HepG2 (cell line): ENCODE results near the gene HCFC1R1. TPM values are rescaled to one million over a fixed set of nuclear protein-coding genes. Genes with fewer than 3 reads are reported as not detected.

Source experiments
- ATAC-seq: fragments of 200-7000 bp; cut with Tn5 transposase; 3 replicates; pipeline ENCODE4 v1.9.1; 2020; ENCODE audit warnings: mild to moderate bottlenecking, moderate library complexity
- BruUV-seq: library from RNA; stranded (reverse); fragments of 400-500 nt; replicated peaks from 2 replicates; lab custom pipeline; 2021; lab: Mats Ljungman, UMichigan
- CTCF ChIA-PET: fragments of 300-600 bp; formaldehyde crosslinking; extraction: SDS; loops from one replicate; lab custom pipeline; 2021; ENCODE audit warnings: low total read pairs, inconsistent platforms, low intra/inter-chr PET ratio; lab: Yijun Ruan, JAX
- POLR2A ChIA-PET: fragments of 350-600 bp; sonication (Branson Sonifier 250); formaldehyde crosslinking; loops from one replicate; lab custom pipeline; 2020; ENCODE audit warnings: antibody characterized with exemption, inconsistent platforms; lab: Yijun Ruan, JAX
- DNase-seq: peaks from one replicate; pipeline ENCODE4 v3.0.0-alpha.2; 2015; ENCODE audit warnings: low spot score
- FAIRE-seq: peaks from 3 replicates; lab custom pipeline; 2011; peaks lifted over from hg19 to GRCh38; lab: Jason Lieb, UNC
- H2AFZ ChIP-seq: one replicate; pipeline ENCODE4 v1.6.1; 2011; ENCODE audit warnings: low read length, inconsistent platforms
- H3K27ac ChIP-seq: fragments of 300-600 bp; 3 replicates; pipeline ENCODE4 v1.8.0; 2011; ENCODE audit warnings: mixed run types, mild to moderate bottlenecking, mixed read lengths, low read length, inconsistent platforms; ENCODE audit not compliant: insufficient read depth; ENCODE audit errors: extremely low read length
- H3K27me3 ChIP-seq, 2 experiments: fragments of 200-600 bp in 1 of 2; 2 replicates in 1 of 2; 3 replicates in 1 of 2; pipeline versions ENCODE4 v1.6.0 to v1.8.0; 2011; ENCODE audit warnings: low read length in 2 of 2, mild to moderate bottlenecking in 2 of 2, moderate library complexity in 2 of 2, inconsistent platforms in 1 of 2; ENCODE audit not compliant: insufficient read depth in 2 of 2, control insufficient read depth in 1 of 2
- H3K36me3 ChIP-seq, 2 experiments: fragments of 200-600 bp in 1 of 2; replicated peaks in 1 of 2; 2 replicates in 1 of 2; 3 replicates in 1 of 2; pipeline versions ENCODE4 v1.5.1 to v1.8.0; 2011; ENCODE audit warnings: low read length in 2 of 2, inconsistent platforms in 1 of 2; ENCODE audit not compliant: insufficient read depth in 2 of 2, control insufficient read depth in 1 of 2
- H3K4me1 ChIP-seq: 2 replicates; pipeline ENCODE4 v1.5.1; 2012; ENCODE audit warnings: low read length, inconsistent platforms; ENCODE audit not compliant: insufficient read depth
- H3K4me2 ChIP-seq: 2 replicates; pipeline ENCODE4 v1.6.0; 2011; ENCODE audit warnings: low read depth, low read length, inconsistent platforms
- H3K4me3 ChIP-seq, 3 experiments: fragments of 200-600 bp in 1 of 3; sonication (generic), shearing (Covaris generic) in 1 of 3; replicated peaks in 1 of 3; 2 replicates each; pipeline ENCODE4 v1.5.1; 2011 to 2016; ENCODE audit warnings: low read length in 3 of 3, inconsistent platforms in 2 of 3, low read depth in 2 of 3, mild to moderate bottlenecking in 2 of 3, control low read depth in 1 of 3, mixed read lengths in 1 of 3; ENCODE audit not compliant: insufficient read depth in 1 of 3
- H3K79me2 ChIP-seq: one replicate; pipeline ENCODE4 v1.6.1; 2011; ENCODE audit warnings: low read length, inconsistent platforms; ENCODE audit not compliant: insufficient read depth
- H3K9ac ChIP-seq: 2 replicates; pipeline ENCODE4 v1.6.0; 2011; ENCODE audit warnings: mild to moderate bottlenecking, low read depth, low read length, inconsistent platforms; ENCODE audit not compliant: insufficient read depth
- H3K9me3 ChIP-seq: 2 replicates; pipeline ENCODE4 v1.5.1; 2012; ENCODE audit warnings: mild to moderate bottlenecking, low read length
- H4K20me1 ChIP-seq: 2 replicates; pipeline ENCODE4 v1.6.0; 2011; ENCODE audit warnings: inconsistent platforms, mild to moderate bottlenecking, low read length, moderate library complexity; ENCODE audit not compliant: insufficient read depth
- AGO1 ChIP-seq: fragments of 200-400 bp; formaldehyde crosslinking; IDR thresholded peaks from 2 replicates; pipeline ENCODE4 v1.6.1; 2017; ENCODE audit warnings: mild to moderate bottlenecking, low read depth, low read length, moderate library complexity; ENCODE audit not compliant: poor library complexity, severe bottlenecking
- AHR ChIP-seq: IDR thresholded peaks from 2 replicates; pipeline ENCODE4 v1.6.1; 2018; ENCODE audit warnings: missing genetic modification reagents, missing compliant biosample characterization
- ASH2L ChIP-seq: fragments of 300-600, 200-600 bp; sonication (generic); IDR thresholded peaks from 2 replicates; pipeline ENCODE4 v1.7.0; 2017; ENCODE audit warnings: low read depth, mild to moderate bottlenecking, moderate library complexity, mixed read lengths, low read length; ENCODE audit not compliant: insufficient read length
- EED ChIP-seq: sonication (generic); formaldehyde crosslinking; IDR thresholded peaks from 2 replicates; pipeline ENCODE4 v1.5.0; 2020; ENCODE audit warnings: mild to moderate bottlenecking, missing genetic modification reagents
- ELF4 ChIP-seq: sonication (generic); formaldehyde crosslinking; IDR thresholded peaks from 2 replicates; pipeline ENCODE4 v1.5.0; 2020; ENCODE audit warnings: missing genetic modification reagents, mild to moderate bottlenecking, moderate library complexity, borderline replicate concordance
- HBP1 ChIP-seq: IDR thresholded peaks from 2 replicates; pipeline ENCODE4 v1.6.1; 2016; ENCODE audit warnings: low read depth, control low read depth
- MATR3 ChIP-seq: sonication (generic); formaldehyde crosslinking; IDR thresholded peaks from 2 replicates; pipeline ENCODE4 v1.4.0; 2020; ENCODE audit warnings: missing genetic modification reagents
- NFYC ChIP-seq: IDR thresholded peaks from 2 replicates; pipeline ENCODE4 v1.6.1; 2016; ENCODE audit warnings: missing genetic modification reagents, missing compliant biosample characterization
- PITX1 ChIP-seq: sonication (generic); formaldehyde crosslinking; IDR thresholded peaks from 2 replicates; pipeline ENCODE4 v1.5.1; 2020; ENCODE audit warnings: mild to moderate bottlenecking, missing genetic modification reagents
- POGZ ChIP-seq: sonication (generic); formaldehyde crosslinking; IDR thresholded peaks from 2 replicates; pipeline ENCODE4 v1.4.0; 2020; ENCODE audit warnings: mild to moderate bottlenecking, missing genetic modification reagents
- REL ChIP-seq: sonication (generic); formaldehyde crosslinking; conservative IDR thresholded peaks from 2 replicates; pipeline ENCODE4 v1.8.0; 2022; ENCODE audit warnings: mild to moderate bottlenecking, missing genetic modification reagents, moderate library complexity
- SIN3B ChIP-seq: fragments of 150-350 bp; IDR thresholded peaks from 2 replicates; pipeline ENCODE4 v1.6.1; 2014; ENCODE audit warnings: low read length
- TBL1XR1 ChIP-seq: fragments of 150-350 bp; IDR thresholded peaks from 2 replicates; pipeline ENCODE4 v1.6.1; 2014; ENCODE audit warnings: borderline replicate concordance, low read length; ENCODE audit not compliant: partially characterized antibody
- ZFX ChIP-seq: sonication (generic); formaldehyde crosslinking; IDR thresholded peaks from 2 replicates; pipeline ENCODE4 v1.4.0; 2020; ENCODE audit warnings: mild to moderate bottlenecking, low read depth, missing genetic modification reagents, moderate library complexity
- ZNF121 ChIP-seq: sonication (generic); formaldehyde crosslinking; IDR thresholded peaks from 2 replicates; pipeline ENCODE4 v1.5.0; 2020; ENCODE audit warnings: mild to moderate bottlenecking, missing genetic modification reagents
- ZNF451 ChIP-seq: sonication (generic); formaldehyde crosslinking; IDR thresholded peaks from 2 replicates; pipeline ENCODE4 v1.5.0; 2020; ENCODE audit warnings: mild to moderate bottlenecking, missing genetic modification reagents
- ZNF607 ChIP-seq: sonication (generic); formaldehyde crosslinking; IDR thresholded peaks from 2 replicates; pipeline ENCODE4 v1.5.1; 2020; ENCODE audit warnings: missing genetic modification reagents, mild to moderate bottlenecking, borderline replicate concordance
- ZNF777 ChIP-seq: sonication (generic); formaldehyde crosslinking; IDR thresholded peaks from 2 replicates; pipeline ENCODE4 v1.4.0; 2020; ENCODE audit warnings: missing genetic modification reagents
- ZSCAN25 ChIP-seq: sonication (generic); formaldehyde crosslinking; IDR thresholded peaks from 2 replicates; pipeline ENCODE4 v1.8.0; 2022; ENCODE audit warnings: mild to moderate bottlenecking, missing genetic modification reagents
- WGBS: methylation state at CpG from one replicate; pipeline ENCODE4 v1.1.6; 2017; ENCODE audit warnings: low lambda C conversion rate; 5-methylcytosine and 5-hydroxymethylcytosine counted together
- in situ Hi-C: cut with HindIII; loops from 2 replicates; pipeline ENCODE4 v1.10.0; 2017; ENCODE audit warnings: low pct_unique_long_range_greater_than_20kb; ENCODE audit not compliant: extremely low pct_ligation_motif_present
- intact Hi-C: fragments of 100-400 bp; cut with micrococcal nuclease; formaldehyde crosslinking; loops from one replicate; pipeline ENCODE4 v1.10.0; 2022; ENCODE audit not compliant: unreplicated experiment
- polyA plus RNA-seq, 8 experiments: library from polyadenylated mRNA; depleted of rRNA in 3 of 8; stranded (reverse) in 7 of 8; unstranded in 1 of 8; fragments of >200 nt; fragmentation: Illumina TruSeq in 4 of 8; extraction: Trizol in 4 of 8; gene quantifications; 2 replicates each; pipeline versions ENCODE4 v1.2.1 to v1.2.3, GENCODE V29; 2011 to 2016; ENCODE audit warnings: low read depth in 4 of 8, missing spikeins in 1 of 8, mixed read lengths in 1 of 8; ENCODE audit not compliant: insufficient read depth in 1 of 8
- total RNA-seq, 5 experiments: library from RNA; depleted of rRNA; stranded (reverse); fragments of >200 nt; fragmentation: Illumina TruSeq; extraction: Trizol; gene quantifications; 2 replicates each; pipeline ENCODE4 v1.2.3, GENCODE V29; 2016; ENCODE audit warnings: low read depth in 1 of 5
- TF ChIP-seq, protein P1 (sequence below): sonication (generic); formaldehyde crosslinking; IDR thresholded peaks from 2 replicates; pipeline ENCODE4 v1.5.1; 2020; ENCODE audit warnings: mild to moderate bottlenecking, missing genetic modification reagents
- TF ChIP-seq, protein P2 (sequence below): sonication (generic); formaldehyde crosslinking; IDR thresholded peaks from 2 replicates; pipeline ENCODE4 v1.4.0; 2020; ENCODE audit warnings: missing genetic modification reagents

HCFC1R1 gene
- total and polyA plus RNA-seq, 2 of the 13 experiments (the other 11 are each of a cell fraction or from before 2014, with no cell fraction given): 13.8 to 16.1 TPM

DNA sequence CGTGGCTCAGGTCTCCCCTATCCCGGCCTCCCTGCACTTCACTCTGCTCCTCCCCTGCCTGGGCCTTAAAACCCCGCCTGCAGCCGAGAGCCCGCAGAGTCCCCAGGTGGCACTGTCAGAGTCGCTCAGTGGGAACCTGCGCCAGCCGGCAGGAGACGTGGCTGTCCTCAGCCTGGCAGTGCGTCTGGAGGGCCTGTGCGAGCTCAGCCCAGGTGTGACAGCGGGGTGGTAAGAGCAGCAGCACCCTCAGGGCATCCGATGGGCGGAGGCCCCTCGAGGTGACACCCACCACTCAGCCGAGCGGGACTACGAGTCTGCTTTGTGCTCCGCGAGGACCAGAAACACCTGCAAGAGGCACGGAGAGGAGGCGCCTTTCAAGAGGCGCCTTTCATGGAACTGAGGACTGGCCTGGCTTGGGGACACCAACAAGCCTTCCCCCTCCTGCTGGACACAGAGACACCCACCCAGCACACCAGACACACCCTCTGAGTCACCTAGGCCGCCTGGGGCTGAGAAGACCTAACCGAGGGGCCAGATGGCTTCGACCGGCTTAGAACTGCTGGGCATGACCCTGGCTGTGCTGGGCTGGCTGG lies 10.8 kb downstream of the HCFC1R1 start, which contains the start of gene CLDN9:
CLDN9 (plus strand) TSS at position 96 of the 593 bp plus-strand sequence; CDS start at position 536, 440 bp downstream.
- Histone ChIP-seq H3K9ac (no peak within 1 kb of the TSS), H3K4me1 (peaks cover 98% of the 10 kb centered on the region), H3K4me2 (peak within 1 kb of the TSS; percentile 55), H3K36me3 (no peaks in the 10 kb centered on the region), H3K4me3 (peak within 1 kb of the TSS; percentile 16 to 40 (median 29); a peak in 3 of 6 replicates), H2AFZ (no peak within 1 kb of the TSS), H3K79me2 (no peaks in the 10 kb centered on the region), H3K27me3 (peaks cover 7 to 22% of the 10 kb centered on the region in 2 experiments; a peak in 4 of 5 replicates), H3K9me3 (no peaks in the 10 kb centered on the region), H3K27ac (no peak within 1 kb of the TSS), H4K20me1 (no peaks in the 10 kb centered on the region)
- WGBS: 12% methylated on average over 11 of the region's 27 CpGs
- DNase-seq (no peak), FAIRE-seq (no peak), ATAC-seq (peak; percentile 52)
- POLR2A ChIA-PET: interaction anchor here (0.8 to 14.2 kb wide), 2 partner anchors 9 to 10 kb away, joined by 3 to 750 read pairs; partner anchors contain the start of genes CLDN6, HCFC1R1, THOC6 and TNFRSF12A
- intact Hi-C loops (no loop called here), in situ Hi-C loops (no loop called here)
- BruUV-seq: no TSS peak
- CTCF ChIA-PET: no interaction called here
- TF ChIP-seq ZNF777 (no peak), ZFX (CRISPR knock-in tag) (peak; percentile 26; the same call in 1 of the 2 replicates), ZNF121 (CRISPR knock-in tag) (no peak), ELF4 (CRISPR knock-in tag) (no peak), EED (no peak), POGZ (CRISPR knock-in tag) (no peak), TBL1XR1 (no peak), ZSCAN25 (CRISPR knock-in tag) (no peak), AHR (no peak), AGO1 (no peak), ZNF451 (CRISPR knock-in tag) (no peak), MATR3 (CRISPR knock-in tag) (no peak), REL (CRISPR knock-in tag) (no peak), PITX1 (CRISPR knock-in tag) (no peak), NFYC (CRISPR knock-in tag) (no peak), ASH2L (no peak), SIN3B (no peak), HBP1 (CRISPR knock-in tag) (no peak), ZNF607 (CRISPR knock-in tag) (no peak)
- TF ChIP-seq, protein P1, sequence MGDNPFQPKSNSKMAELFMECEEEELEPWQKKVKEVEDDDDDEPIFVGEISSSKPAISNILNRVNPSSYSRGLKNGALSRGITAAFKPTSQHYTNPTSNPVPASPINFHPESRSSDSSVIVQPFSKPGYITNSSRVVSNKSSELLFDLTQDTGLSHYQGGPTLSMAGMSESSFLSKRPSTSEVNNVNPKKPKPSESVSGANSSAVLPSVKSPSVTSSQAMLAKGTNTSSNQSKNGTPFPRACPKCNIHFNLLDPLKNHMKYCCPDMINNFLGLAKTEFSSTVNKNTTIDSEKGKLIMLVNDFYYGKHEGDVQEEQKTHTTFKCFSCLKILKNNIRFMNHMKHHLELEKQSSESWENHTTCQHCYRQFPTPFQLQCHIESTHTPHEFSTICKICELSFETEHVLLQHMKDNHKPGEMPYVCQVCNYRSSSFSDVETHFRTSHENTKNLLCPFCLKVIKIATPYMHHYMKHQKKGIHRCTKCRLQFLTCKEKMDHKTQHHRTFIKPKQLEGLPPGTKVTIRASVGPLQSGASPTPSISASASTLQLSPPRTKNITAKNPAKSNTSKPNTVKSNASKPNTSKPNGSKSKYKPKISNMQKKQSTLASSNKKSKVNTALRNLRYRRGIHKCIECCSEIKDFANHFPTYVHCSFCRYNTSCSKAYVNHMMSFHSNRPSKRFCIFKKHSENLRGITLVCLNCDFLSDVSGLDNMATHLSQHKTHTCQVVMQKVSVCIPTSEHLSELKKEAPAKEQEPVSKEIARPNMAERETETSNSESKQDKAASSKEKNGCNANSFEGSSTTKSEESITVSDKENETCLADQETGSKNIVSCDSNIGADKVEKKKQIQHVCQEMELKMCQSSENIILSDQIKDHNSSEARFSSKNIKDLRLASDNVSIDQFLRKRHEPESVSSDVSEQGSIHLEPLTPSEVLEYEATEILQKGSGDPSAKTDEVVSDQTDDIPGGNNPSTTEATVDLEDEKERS (CRISPR knock-in tag): no peak
- TF ChIP-seq, protein P2, sequence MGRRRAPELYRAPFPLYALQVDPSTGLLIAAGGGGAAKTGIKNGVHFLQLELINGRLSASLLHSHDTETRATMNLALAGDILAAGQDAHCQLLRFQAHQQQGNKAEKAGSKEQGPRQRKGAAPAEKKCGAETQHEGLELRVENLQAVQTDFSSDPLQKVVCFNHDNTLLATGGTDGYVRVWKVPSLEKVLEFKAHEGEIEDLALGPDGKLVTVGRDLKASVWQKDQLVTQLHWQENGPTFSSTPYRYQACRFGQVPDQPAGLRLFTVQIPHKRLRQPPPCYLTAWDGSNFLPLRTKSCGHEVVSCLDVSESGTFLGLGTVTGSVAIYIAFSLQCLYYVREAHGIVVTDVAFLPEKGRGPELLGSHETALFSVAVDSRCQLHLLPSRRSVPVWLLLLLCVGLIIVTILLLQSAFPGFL (CRISPR knock-in tag): no peak
